ENCODE results near the gene CLMN. TPM values are rescaled to one million over a fixed set of nuclear protein-coding genes. Genes with fewer than 3 reads are reported as not detected.

The CLMN gene
- total RNA-seq, 4 donors from 2014 or later = 3.8 to 10.0 (median 5.3) TPM

DNA sequence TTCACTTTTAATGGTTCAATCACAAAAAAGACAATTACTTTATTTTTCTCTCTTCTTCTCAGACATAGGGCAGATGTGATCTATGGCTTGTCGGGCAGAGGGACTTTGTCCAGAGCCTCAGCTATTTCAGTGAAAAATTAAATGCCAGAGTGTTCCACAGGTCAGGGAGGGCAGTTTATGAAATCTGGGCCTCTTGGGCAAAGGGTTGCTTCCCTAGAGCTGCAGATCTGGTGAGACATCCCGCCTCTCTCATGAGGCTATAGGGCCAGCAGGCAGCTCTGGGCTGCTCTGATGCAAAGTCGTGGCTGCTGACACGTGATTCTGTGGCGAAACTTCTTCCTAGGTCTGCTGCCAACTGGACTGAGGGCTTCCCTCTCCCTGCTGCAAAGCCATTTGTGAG, 6.0 kb downstream of the CLMN start:
- peak overlapping the region in 3 of 4 donors; percentile 50 to 63 (median 62) for H3K27ac ChIP-seq
- 57 to 60% methylated on average over 1 of the region's 5 CpGs for WGBS, 2 donors (ENCODE audit: low coverage in 1 of 2)
- no peaks in the 10 kb centered on the region for H3K9me3 ChIP-seq
- TF ChIP-seq EP300 (IDR thresholded peaks at IDR 0.05) (no peak), POLR2AphosphoS5 (IDR thresholded peaks at IDR 0.05) (peak; percentile 34)
- H3K4me3 ChIP-seq = no peak overlapping the region
- peaks cover 0 to 50% (median 0%) of the 10 kb centered on the region in 3 donors for H3K4me1 ChIP-seq
- H3K27me3 ChIP-seq = no peaks in the 10 kb centered on the region
- H3K36me3 ChIP-seq = no peaks in the 10 kb centered on the region
- ATAC-seq = peak; percentile 83

DNA sequence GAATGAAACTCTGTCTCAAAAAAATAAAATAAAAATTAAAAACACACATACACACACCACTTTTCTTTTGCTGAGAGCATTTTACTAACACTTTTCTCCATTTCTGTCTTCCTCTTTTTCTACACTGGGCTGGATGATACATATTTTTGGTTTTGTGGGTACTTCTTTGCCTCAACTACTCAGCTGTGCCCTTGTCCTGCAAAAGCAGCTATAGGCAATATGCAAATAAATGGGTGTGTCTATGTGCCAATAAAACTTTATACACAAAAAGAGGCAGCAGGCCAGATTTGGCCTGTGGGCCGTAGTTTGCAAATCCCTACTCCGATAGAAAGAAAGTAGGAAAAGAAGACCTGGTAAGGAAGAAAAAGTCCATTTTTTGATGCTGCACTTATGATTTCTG, 6.5 kb downstream of the CLMN start:
- no peaks in the 10 kb centered on the region for H3K36me3 ChIP-seq
- no peaks in the 10 kb centered on the region for H3K27me3 ChIP-seq
- 33 to 63% methylated on average over 2 of the region's 2 CpGs for WGBS, 2 donors (ENCODE audit: low coverage in 1 of 2)
- peaks cover 0 to 49% (median 0%) of the 10 kb centered on the region in 3 donors for H3K4me1 ChIP-seq
- peak overlapping the region in 2 of 4 donors; percentile 19 to 63 for H3K27ac ChIP-seq
- no peak overlapping the region for H3K4me3 ChIP-seq
- H3K9me3 ChIP-seq = no peaks in the 10 kb centered on the region
- TF ChIP-seq POLR2A (IDR thresholded peaks at IDR 0.05) (no peak), EP300 (IDR thresholded peaks at IDR 0.05) (no peak), POLR2AphosphoS5 (IDR thresholded peaks at IDR 0.05) (no peak)
- TF ChIP-seq, protein P1, sequence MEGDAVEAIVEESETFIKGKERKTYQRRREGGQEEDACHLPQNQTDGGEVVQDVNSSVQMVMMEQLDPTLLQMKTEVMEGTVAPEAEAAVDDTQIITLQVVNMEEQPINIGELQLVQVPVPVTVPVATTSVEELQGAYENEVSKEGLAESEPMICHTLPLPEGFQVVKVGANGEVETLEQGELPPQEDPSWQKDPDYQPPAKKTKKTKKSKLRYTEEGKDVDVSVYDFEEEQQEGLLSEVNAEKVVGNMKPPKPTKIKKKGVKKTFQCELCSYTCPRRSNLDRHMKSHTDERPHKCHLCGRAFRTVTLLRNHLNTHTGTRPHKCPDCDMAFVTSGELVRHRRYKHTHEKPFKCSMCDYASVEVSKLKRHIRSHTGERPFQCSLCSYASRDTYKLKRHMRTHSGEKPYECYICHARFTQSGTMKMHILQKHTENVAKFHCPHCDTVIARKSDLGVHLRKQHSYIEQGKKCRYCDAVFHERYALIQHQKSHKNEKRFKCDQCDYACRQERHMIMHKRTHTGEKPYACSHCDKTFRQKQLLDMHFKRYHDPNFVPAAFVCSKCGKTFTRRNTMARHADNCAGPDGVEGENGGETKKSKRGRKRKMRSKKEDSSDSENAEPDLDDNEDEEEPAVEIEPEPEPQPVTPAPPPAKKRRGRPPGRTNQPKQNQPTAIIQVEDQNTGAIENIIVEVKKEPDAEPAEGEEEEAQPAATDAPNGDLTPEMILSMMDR (IDR thresholded peaks at IDR 0.05) = no peak
- no peak for ATAC-seq

- H3K4me1 ChIP-seq = peaks cover 0 to 57% (median 0%) of the 10 kb centered on the region in 3 donors
- peak overlapping the region in 3 of 4 donors; percentile 12 to 63 (median 19) for H3K27ac ChIP-seq
- ATAC-seq = no peak
- 65 to 86% methylated on average over 4 of the region's 6 CpGs for WGBS, 2 donors (ENCODE audit: low coverage in 1 of 2)
- no peaks in the 10 kb centered on the region for H3K9me3 ChIP-seq
- TF ChIP-seq, protein P1 (IDR thresholded peaks at IDR 0.05) = no peak
- TF ChIP-seq POLR2A (IDR thresholded peaks at IDR 0.05) = no peak
- no peak for TF ChIP-seq EP300 (IDR thresholded peaks at IDR 0.05)
- no peak for TF ChIP-seq POLR2AphosphoS5 (IDR thresholded peaks at IDR 0.05)
- H3K36me3 ChIP-seq = no peaks in the 10 kb centered on the region
- H3K4me3 ChIP-seq = no peak overlapping the region
- H3K27me3 ChIP-seq = no peaks in the 10 kb centered on the region
Observed at GRCh38 chr14:95312311-95312710, 7.4 kb downstream of the CLMN start.

DNA sequence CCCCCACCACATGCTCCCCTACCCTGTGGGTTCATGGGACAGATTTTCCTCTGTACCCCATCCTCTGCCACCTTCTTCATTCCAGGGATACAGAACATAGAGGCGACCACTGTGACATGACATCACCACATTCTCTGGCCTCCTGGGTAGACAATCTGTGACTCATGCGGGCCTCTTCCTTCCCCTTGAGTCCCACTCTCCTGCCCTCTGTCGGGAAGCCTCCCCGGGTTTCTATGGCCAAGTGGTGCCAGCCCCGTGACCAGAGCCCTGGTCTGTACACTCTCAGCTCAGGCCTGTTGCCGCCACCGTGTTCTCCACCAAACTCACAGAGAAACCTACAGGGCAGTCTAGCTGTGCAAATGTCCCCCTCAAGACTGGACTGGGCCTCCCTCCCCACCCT, 8.0 kb downstream of the CLMN start:
- no peak for TF ChIP-seq POLR2A (IDR thresholded peaks at IDR 0.05)
- Histone ChIP-seq H3K9me3 (no peaks in the 10 kb centered on the region), H3K4me3 (no peak overlapping the region), H3K27me3 (no peaks in the 10 kb centered on the region), H3K36me3 (no peaks in the 10 kb centered on the region), H3K27ac (peak overlapping the region in 3 of 4 donors; percentile 12 to 59 (median 19)), H3K4me1 (peaks cover 0 to 57% (median 0%) of the 10 kb centered on the region in 3 donors)
- ATAC-seq = no peak
- WGBS, 2 donors (ENCODE audit: low coverage in 1 of 2) = 43 to 56% methylated on average over 1 to 2 of the region's 7 CpGs

DNA sequence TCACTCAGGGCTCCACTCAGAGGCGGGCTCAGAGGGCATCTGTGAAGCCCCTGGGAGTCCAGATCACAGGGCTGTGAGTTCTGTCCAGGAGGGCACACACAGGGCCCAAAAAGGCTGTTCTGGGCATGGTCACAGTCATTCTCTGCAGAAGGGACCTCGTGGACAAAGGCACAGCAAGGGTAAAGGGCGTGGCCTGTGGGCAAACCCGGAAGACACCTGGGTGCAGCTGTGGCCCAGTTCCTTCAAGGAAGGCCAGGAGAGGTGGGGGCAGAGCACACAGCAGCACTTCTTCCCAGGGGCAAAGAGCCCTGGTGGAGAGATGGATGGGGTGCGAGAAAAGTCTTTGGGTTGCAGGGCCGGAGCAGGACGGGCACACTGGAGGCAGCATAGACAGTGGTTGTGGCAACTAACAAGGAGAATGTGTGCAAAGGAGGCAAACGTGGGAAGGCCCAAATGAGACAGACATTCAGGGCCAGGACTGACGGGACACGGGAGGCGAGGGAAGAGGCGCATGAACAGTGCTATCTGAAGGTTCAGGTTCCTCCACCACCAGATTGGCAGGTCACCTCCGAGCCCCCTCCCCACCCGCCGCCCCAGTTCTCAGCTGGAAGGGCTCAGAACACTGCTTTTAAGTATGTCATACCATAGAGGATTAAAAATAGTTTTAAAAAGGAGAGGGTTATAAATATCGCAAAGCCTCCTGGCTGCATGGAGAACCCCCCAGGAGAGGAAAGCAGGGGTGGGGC, 8.9 kb downstream of the CLMN start:
- 81 to 87% methylated on average over 5 to 11 of the region's 16 CpGs for WGBS, 2 donors (ENCODE audit: low coverage in 1 of 2)

GRCh38 chr14:95309261-95310051, 10.3 kb downstream of the CLMN start:
- 73 to 83% methylated on average over 6 to 10 of the region's 10 CpGs for WGBS, 2 donors (ENCODE audit: low coverage in 1 of 2)
- no peak overlapping the region for H3K27ac ChIP-seq

More for the DNA sequence above, 8.9 kb downstream of the CLMN start:
- peak overlapping the region in 1 of 4 donors; percentile 59 for H3K27ac ChIP-seq
- no peak for ATAC-seq
- H3K36me3 ChIP-seq = no peaks in the 10 kb centered on the region
- H3K4me1 ChIP-seq = peaks cover 0 to 57% (median 0%) of the 10 kb centered on the region in 3 donors
- no peaks in the 10 kb centered on the region for H3K27me3 ChIP-seq
- no peak overlapping the region for H3K4me3 ChIP-seq
- no peaks in the 10 kb centered on the region for H3K9me3 ChIP-seq
- no peak for TF ChIP-seq EP300 (IDR thresholded peaks at IDR 0.05)
- no peak for TF ChIP-seq POLR2AphosphoS5 (IDR thresholded peaks at IDR 0.05)

More at GRCh38 chr14:95309261-95310051, 10.3 kb downstream of the CLMN start:
- no peak for ATAC-seq
- Histone ChIP-seq H3K9me3 (no peaks in the 10 kb centered on the region), H3K36me3 (no peaks in the 10 kb centered on the region), H3K4me1 (peaks cover 0 to 46% (median 0%) of the 10 kb centered on the region in 3 donors), H3K4me3 (no peak overlapping the region), H3K27me3 (no peaks in the 10 kb centered on the region)
- no peak for TF ChIP-seq POLR2AphosphoS5 (IDR thresholded peaks at IDR 0.05)
- no peak for TF ChIP-seq EP300 (IDR thresholded peaks at IDR 0.05)
- no peak for TF ChIP-seq POLR2A (IDR thresholded peaks at IDR 0.05)
- TF ChIP-seq, protein P1 (IDR thresholded peaks at IDR 0.05) = no peak

All from gastroesophageal sphincter (tissue), 4 donors.